T-helper 22 cell (primary cell): ENCODE results near the gene WRAP73.

Source experiments
- DNase-seq: peaks from one replicate; pipeline ENCODE4 v3.0.0-alpha.2; 2020; ENCODE audit warnings: low read depth

The WRAP73 gene

DNA sequence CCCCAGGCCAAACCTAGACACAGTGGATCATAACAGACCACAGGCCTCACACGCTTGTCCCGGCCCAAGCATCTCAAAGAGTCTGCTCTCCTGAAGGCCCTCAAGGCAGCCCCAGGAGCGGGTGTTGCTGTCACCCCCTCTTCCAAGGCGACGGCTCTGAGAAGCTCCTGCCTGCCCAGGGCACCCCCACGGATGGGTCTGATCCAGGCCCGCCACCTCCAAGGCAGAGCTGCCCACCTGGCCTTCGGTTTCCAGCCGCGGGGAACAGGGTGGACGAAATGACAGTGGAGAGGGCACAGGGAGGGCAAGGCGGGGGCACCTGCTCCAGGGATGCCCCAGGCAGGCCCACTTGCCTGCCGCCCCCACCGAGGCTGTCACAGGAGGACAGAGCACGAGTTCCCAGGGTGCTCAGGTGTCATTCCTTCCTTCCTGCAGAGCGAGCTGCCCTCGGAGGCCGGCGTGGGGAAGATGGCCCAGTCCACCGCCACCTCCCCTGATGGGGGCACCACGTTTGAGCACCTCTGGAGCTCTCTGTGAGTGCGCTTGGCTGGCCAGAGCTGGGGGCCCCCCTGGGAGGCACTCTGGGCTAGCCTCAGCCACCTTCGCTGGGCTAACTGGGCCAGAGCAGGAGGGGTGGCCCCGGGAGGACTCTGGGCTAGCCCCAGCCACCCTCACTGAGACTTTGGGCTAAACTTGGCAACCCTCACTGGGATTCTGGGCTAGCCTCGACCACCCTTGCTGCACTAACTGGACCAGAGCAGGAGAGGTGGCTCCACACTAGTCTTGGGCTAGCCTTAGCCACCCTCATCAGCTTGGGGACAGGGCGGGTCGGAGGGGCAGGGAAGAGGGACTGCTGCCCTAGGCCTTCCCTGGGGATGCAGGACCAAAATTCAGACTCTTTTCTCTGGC, 32.2 kb upstream of the WRAP73 start:
- no peak for DNase-seq

DNA sequence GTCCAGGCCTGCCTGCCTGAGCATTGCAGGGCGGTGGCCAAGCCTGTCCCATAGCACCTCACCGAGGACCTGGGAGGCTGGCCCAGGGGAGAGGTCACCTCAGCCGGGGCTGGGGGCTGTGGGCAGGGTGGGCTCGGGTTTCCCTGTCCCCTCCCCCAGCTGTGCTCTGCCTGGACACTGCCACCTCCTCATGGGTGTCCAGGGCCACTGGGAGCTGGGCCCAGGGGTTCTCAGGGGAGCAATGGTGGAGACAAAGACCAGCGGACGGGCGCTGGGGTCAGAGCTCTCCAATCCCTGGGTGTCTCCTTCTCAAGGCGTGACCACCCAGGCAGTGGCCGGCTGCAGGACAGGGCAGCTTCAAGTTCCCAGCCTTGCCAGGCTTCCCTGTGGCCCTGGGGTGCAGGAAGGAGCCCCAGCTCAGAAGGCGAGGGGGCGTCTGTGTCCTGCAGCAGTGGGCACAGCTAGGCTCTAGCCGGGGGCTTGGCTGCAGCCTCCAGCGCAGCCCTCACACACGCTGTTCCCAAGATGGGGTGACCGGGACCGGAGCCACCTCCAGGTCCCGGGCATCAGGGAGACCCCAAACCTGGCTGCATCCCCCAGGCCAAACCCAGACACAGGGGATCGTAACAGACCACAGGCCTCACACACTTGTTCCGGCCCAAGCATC, 31.5 kb upstream of the WRAP73 start:
- no peak for DNase-seq

GRCh38 chr1:3680488-3681230, 30.8 kb upstream of the WRAP73 start:
- DNase-seq: no peak

DNA sequence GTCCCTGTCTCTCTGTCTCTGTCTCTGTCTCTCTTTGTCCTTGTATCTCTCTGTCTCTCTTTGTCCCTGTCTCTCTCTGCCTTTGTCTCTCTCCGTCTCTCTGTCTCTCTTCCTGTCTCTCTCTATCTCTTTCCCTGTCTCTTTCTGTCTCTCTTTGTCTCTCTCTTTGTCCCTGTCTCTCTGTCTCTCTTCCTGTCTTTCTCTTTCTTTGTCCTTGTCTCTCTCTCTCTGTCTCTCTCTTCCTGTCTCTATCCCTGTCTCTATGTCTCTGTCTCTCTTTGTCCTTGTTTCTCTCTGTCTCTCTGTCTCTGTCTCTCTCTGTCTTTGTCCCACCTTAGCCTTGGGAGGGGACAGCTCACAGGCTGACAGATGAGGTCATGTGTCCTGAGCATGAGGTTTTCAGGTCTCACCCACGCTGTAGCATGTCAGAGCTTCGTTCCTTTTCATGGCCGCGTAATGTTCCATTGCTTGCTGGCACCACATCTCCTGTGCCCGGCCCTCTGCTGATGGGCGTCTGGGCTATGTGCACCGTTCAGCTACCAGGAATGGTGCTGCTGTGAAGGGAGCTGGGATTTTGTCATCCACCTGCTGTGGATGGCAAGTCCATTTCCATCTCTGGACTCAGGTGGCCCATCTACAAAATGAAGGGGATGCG, 30.0 kb upstream of the WRAP73 start:
- DNase-seq: no peak

- DNase-seq: no peak
Measured at GRCh38 chr1:3679098-3679555, 29.2 kb upstream of the WRAP73 start.

- no peak for DNase-seq
Measured at GRCh38 chr1:3678361-3679097, 28.6 kb upstream of the WRAP73 start.

DNA sequence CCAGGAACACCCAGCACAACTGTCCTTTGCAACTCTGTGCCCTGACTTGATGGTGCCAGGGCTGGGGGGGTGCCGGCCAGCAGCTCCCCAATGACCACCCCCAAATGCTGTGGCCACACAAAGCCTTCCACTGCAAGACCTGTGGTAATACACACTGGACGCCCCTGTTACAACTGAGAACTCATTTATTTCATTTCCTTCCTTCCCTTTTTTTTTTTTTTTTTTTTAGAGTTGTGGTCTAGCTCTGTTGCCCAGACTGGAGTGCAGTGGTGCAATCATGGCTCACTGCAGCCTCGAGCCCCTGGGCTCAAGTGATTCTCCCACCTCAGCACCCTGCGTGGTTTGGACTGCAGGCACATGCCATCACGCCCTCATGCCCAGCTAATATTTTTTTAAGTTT, 27.6 kb upstream of the WRAP73 start:
- DNase-seq: no peak

DNA sequence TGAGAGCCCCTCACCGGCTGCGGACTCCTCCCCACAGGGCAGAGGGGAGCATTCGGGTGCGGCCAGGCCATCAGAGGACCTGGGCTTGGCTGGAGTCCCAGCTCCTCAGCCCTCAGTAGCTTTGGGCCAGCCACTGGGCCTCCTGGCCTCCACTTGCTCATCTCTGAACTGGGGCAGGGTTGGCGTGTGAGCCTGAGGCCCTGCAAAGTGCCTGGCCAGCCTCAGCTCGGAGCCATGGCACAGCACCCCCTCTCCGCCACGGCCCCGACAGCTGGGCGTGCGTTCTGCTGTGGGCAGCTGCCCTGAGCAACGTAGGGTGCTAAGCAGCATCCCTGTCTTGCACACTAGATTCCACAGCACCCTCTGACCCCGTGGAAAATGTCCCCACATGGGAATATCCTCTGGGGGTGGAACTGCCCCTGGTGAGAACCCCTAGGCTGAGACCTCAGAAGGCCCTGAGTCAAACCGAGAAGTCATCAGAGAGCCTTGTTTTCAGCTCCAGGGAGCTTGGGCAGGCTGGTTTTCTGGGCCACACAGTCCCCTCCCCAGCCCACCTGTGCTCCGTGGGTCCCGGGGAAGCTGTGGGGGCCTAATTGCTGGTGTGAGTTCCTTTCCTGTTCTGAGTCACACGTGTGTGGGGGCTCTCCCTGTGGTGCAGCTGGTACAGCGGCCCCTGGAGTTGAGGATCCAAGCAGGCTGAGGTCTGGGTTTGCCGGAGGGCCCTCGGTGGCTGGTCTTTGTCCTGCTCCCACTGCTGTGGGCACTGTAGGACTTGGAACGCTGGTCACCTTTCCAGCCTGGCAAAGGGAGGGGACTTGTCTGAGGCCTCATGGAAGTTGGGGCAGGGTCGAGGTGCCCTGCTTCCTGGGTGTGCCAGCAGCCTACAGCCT, 26.9 kb upstream of the WRAP73 start:
- no peak for DNase-seq

DNA sequence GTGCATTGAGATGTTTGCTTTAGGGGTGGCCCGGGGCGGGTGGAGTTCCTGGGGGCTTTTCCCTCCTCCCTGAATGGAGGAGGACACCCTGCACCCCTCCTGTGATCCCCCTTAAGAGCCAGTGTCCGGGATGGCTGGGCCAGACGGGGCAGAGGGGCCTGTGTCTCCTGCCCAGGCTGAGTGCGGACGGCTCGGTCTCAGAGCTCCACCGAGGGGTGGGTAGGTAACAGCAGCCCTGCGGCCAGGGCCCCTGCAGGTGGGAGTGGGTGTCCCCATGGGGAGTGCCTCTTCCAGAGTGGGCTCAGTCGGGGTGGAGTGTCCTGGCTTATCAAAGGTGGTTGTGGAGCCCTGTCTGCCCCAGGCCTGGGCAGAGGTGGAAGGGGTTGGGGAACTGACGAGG, 25.5 kb upstream of the WRAP73 start:
- no peak for DNase-seq

- DNase-seq: no peak
Measured at GRCh38 chr1:3674100-3675094, 24.5 kb upstream of the WRAP73 start.

GRCh38 chr1:3673381-3674099, 23.6 kb upstream of the WRAP73 start:
- no peak for DNase-seq

GRCh38 chr1:3672971-3673361, 23.1 kb upstream of the WRAP73 start:
- no peak for DNase-seq

DNA sequence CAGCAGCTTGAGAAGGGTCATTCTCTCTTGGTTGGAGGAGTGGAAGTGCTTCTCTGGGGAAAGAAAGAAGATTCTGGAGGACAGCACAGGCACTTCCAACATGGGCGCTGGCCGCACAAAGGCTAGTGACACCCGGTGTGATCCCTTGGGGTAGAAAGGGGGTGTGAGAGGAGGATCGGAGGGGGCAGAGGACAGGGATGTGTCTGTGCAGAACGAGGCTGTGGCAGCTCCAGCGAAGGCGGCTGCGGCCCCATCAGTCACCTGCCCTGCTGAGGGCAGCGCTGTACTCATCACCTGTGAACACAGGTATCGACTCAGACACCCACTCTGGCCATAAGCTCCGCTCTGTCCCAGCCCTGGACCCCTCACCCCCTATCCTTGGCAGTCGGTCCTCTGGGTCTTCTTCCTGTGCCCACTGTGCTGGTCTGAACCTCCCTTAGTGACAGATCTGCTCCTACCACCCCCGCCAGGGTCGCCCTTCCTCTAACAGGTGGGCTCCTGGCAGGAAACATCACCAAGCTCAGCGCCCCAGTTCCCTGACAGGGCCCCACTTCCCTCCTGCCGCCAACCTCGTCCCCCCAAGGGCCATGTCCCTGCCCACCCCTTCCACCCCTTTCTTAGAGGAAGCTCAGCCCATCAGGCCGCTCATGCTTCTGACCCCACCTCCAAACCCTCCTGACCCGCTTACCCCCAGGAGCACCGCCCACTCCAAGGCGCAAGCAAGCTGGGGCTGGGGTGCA, 22.5 kb upstream of the WRAP73 start:
- no peak for DNase-seq

DNA sequence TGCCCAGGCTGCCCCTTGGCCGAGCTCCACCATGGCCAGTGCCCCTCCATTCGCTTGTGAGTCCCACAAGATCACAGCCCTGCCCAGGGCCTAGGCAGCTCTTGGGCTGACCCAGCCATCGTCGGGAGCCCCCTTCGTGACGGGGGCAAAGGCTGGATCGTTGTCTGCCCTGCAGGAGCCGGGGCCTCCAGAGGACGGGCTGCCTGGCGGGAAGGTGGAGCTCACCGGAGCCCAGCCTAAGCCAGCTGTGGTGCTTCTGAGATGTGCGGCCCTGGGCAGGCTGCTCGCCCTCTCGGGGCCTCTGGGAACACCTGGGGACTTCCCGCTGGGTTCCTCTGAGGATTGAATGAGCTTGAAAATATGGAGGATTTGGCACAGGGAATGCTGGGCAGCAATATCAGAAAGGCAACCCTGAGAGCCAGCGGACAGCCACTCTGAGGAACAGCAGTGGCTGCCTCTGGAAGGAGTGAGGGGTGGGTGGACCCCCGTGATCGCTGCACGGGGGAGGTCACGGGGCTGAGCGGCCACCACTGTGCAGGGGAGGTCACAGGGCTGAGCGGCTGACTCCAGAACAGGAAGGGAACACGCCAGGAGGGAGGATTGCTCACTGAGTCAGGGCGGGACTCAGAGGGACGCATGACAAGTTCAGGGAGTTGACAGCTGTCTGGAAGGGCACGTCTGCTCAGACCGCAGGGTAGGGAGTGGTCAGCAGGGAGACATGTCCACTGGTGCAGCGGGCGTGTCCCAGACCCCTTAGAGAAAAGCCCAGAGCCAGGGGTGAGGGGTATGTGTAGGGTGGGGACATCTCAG, 21.7 kb upstream of the WRAP73 start:
- no peak for DNase-seq

GRCh38 chr1:3670823-3671265, 20.9 kb upstream of the WRAP73 start:
- DNase-seq: no peak

DNA sequence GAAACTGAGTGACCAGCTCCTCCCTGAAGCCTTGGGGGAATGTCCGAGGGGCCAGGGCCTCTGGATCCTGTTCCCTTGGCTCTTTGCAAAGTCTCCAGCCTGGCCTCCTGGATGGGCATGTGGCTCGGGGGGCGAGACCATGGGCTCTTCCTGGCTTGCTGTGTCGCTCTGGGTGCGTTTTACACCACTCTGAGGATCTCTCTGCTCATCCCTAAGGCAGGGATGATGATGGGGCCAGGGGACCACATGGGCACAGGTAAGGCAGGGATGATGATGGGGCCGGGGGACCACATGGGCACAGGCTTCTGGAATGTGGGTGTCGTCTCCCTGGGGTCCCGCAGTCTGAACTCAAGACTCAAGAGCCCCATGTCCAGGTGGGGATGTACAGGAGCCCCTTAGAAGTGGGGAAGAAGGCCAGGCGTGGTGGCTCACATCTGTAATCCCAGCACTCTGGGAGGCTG, 20.1 kb upstream of the WRAP73 start:
- DNase-seq: no peak

GRCh38 chr1:3669421-3669821, 19.5 kb upstream of the WRAP73 start:
- DNase-seq: no peak
